H9 (cell line): Measurements from ENCODE around the gene OR2AJ1. TPM values are rescaled to one million over a fixed set of nuclear protein-coding genes. Genes with fewer than 3 reads are reported as not detected.

Experiments
- DNase-seq: peaks from one replicate; pipeline ENCODE4 v3.0.0-alpha.2; 2017
- H2AFZ ChIP-seq: one replicate; pipeline ENCODE4 v1.6.1; 2013; ENCODE audit warnings: mild to moderate bottlenecking, low read length, control low read depth, moderate library complexity
- H2AK5ac ChIP-seq: 2 replicates; pipeline ENCODE4 v1.6.1; 2013; ENCODE audit warnings: low read length, control low read depth, mixed read lengths; ENCODE audit not compliant: insufficient read length
- H2BK120ac ChIP-seq: one replicate; pipeline ENCODE4 v1.6.1; 2013; ENCODE audit warnings: low read depth, mild to moderate bottlenecking, low read length, control low read depth, inconsistent platforms; ENCODE audit not compliant: poor library complexity, severe bottlenecking
- H2BK12ac ChIP-seq: 2 replicates; pipeline ENCODE4 v1.6.1; 2013; ENCODE audit warnings: low read length, control low read depth, mixed read lengths, low read depth; ENCODE audit not compliant: insufficient read length
- H2BK15ac ChIP-seq: 2 replicates; pipeline ENCODE4 v1.6.1; 2013; ENCODE audit warnings: low read depth, low read length, control low read depth
- H2BK20ac ChIP-seq: one replicate; pipeline ENCODE4 v1.6.1; 2013; ENCODE audit warnings: low read depth, mild to moderate bottlenecking, low read length, control low read depth, inconsistent platforms; ENCODE audit not compliant: poor library complexity, severe bottlenecking
- H2BK5ac ChIP-seq: 2 replicates; pipeline ENCODE4 v1.6.1; 2013; ENCODE audit warnings: low read length, control low read depth, mixed read lengths; ENCODE audit not compliant: insufficient read length
- H3K14ac ChIP-seq: 2 replicates; pipeline ENCODE4 v1.6.1; 2013; ENCODE audit warnings: low read length, control low read depth; ENCODE audit not compliant: insufficient read depth
- H3K18ac ChIP-seq: 2 replicates; pipeline ENCODE4 v1.6.1; 2013; ENCODE audit warnings: low read depth, mild to moderate bottlenecking, mixed read lengths, low read length, control low read depth; ENCODE audit not compliant: insufficient read length
- H3K23ac ChIP-seq: 2 replicates; pipeline ENCODE4 v1.6.1; 2013; ENCODE audit warnings: low read length, control low read depth, mixed read lengths, low read depth; ENCODE audit not compliant: insufficient read length
- H3K23me2 ChIP-seq: 2 replicates; pipeline ENCODE4 v1.6.1; 2013; ENCODE audit warnings: low read depth, mild to moderate bottlenecking, mixed read lengths, low read length, control low read depth; ENCODE audit not compliant: insufficient read length, poor library complexity, severe bottlenecking
- H3K27ac ChIP-seq: 2 replicates; pipeline ENCODE4 v1.5.1; 2013; ENCODE audit warnings: low read length, control low read depth, mixed read lengths, low read depth; ENCODE audit not compliant: insufficient read length
- H3K27me3 ChIP-seq: 2 replicates; pipeline ENCODE4 v1.6.1; 2013; ENCODE audit warnings: low read length, control low read depth, inconsistent platforms; ENCODE audit not compliant: insufficient read depth
- H3K4ac ChIP-seq: 2 replicates; pipeline ENCODE4 v1.6.1; 2013; ENCODE audit warnings: low read depth, mild to moderate bottlenecking, control low read depth, inconsistent platforms, low read length, moderate library complexity
- H3K4me1 ChIP-seq: 2 replicates; pipeline ENCODE4 v1.6.1; 2013; ENCODE audit warnings: low read length, control low read depth, inconsistent platforms; ENCODE audit not compliant: insufficient read depth
- H3K4me2 ChIP-seq: 2 replicates; pipeline ENCODE4 v1.6.1; 2013; ENCODE audit warnings: low read length, control low read depth, mixed read lengths; ENCODE audit not compliant: insufficient read length, insufficient read depth
- H3K56ac ChIP-seq: 2 replicates; pipeline ENCODE4 v1.6.1; 2013; ENCODE audit warnings: low read depth, mild to moderate bottlenecking, mixed read lengths, low read length, control low read depth; ENCODE audit not compliant: insufficient read length
- H3K79me1 ChIP-seq: 2 replicates; pipeline ENCODE4 v1.6.1; 2013; ENCODE audit warnings: low read depth, mild to moderate bottlenecking, moderate library complexity, low read length, control low read depth, inconsistent platforms; ENCODE audit not compliant: insufficient read depth, poor library complexity, severe bottlenecking
- H3K79me2 ChIP-seq: 2 replicates; pipeline ENCODE4 v1.6.1; 2013; ENCODE audit warnings: low read length, control low read depth, inconsistent platforms; ENCODE audit not compliant: insufficient read depth
- H3K9ac ChIP-seq: 2 replicates; pipeline ENCODE4 v1.6.1; 2013; ENCODE audit warnings: low read length, control low read depth, mixed read lengths; ENCODE audit not compliant: insufficient read length; ENCODE audit errors: extremely low read depth
- H3K9me3 ChIP-seq: one replicate; pipeline ENCODE4 v1.6.1; 2013; ENCODE audit warnings: low read depth, low read length, inconsistent platforms; ENCODE audit not compliant: control insufficient read depth
- H3T11ph ChIP-seq: one replicate; pipeline ENCODE4 v1.6.1; 2013; ENCODE audit warnings: mild to moderate bottlenecking, low read length, control low read depth, inconsistent platforms
- H4K20me1 ChIP-seq: one replicate; pipeline ENCODE4 v1.6.1; 2013; ENCODE audit not compliant: control insufficient read depth, insufficient read length, insufficient read depth
- H4K5ac ChIP-seq: 2 replicates; pipeline ENCODE4 v1.6.1; 2013; ENCODE audit warnings: low read depth, mild to moderate bottlenecking, mixed read lengths, low read length, control low read depth; ENCODE audit not compliant: insufficient read length
- H4K8ac ChIP-seq: replicated peaks from 2 replicates; pipeline ENCODE4 v1.6.1; 2013; ENCODE audit warnings: low read length, control low read depth, mixed read lengths, low read depth; ENCODE audit not compliant: insufficient read length
- H4K91ac ChIP-seq: 2 replicates; pipeline ENCODE4 v1.6.1; 2013; ENCODE audit warnings: low read depth, mild to moderate bottlenecking, moderate library complexity, mixed read lengths, low read length, control low read depth; ENCODE audit not compliant: insufficient read length
- H3K27ac Mint-ChIP-seq, 3 experiments: 2 replicates in 2 of 3; 3 replicates in 1 of 3; pipeline ENCODE4 v1.8.0; 2020 to 2021; ENCODE audit warnings: mixed read lengths in 3 of 3, mild to moderate bottlenecking in 1 of 3, moderate library complexity in 1 of 3
- H3K27me3 Mint-ChIP-seq: 2 replicates; pipeline ENCODE4 v1.8.0; 2021; ENCODE audit warnings: low read depth, mild to moderate bottlenecking, moderate library complexity, mixed read lengths
- H3K36me3 Mint-ChIP-seq, 3 experiments: 2 replicates in 2 of 3; 3 replicates in 1 of 3; pipeline ENCODE4 v1.8.0; 2020 to 2021; ENCODE audit warnings: low read depth in 3 of 3, mixed read lengths in 3 of 3; ENCODE audit not compliant: insufficient read depth in 1 of 3
- H3K4me1 Mint-ChIP-seq, 2 experiments: 2 replicates each; pipeline ENCODE4 v1.8.0; 2020; ENCODE audit warnings: mixed read lengths in 2 of 2
- H3K4me3 Mint-ChIP-seq, 2 experiments: 2 replicates in 1 of 2; 3 replicates in 1 of 2; pipeline ENCODE4 v1.8.0; 2020 to 2021; ENCODE audit warnings: mild to moderate bottlenecking in 2 of 2, mixed read lengths in 2 of 2, moderate library complexity in 1 of 2
- H3K9me3 Mint-ChIP-seq, 2 experiments: 2 replicates in 1 of 2; 3 replicates in 1 of 2; pipeline ENCODE4 v1.8.0; 2020; ENCODE audit warnings: mild to moderate bottlenecking in 2 of 2, mixed read lengths in 2 of 2, moderate library complexity in 1 of 2
- WGBS: extraction: QIAGEN DNeasy Blood & Tissue Kit; methylation state at CpG from one replicate; pipeline ENCODE4 v1.1.7; 2013; ENCODE audit warnings: missing lambda C conversion rate, low lambda C conversion rate, mixed read lengths; ENCODE audit not compliant: insufficient read length; ENCODE audit errors: extremely low coverage; 5-methylcytosine and 5-hydroxymethylcytosine counted together
- total RNA-seq: library from RNA; stranded (reverse); gene quantifications from 2 replicates; pipeline ENCODE4 v1.2.1, GENCODE V29; 2021
- TF ChIP-seq, protein P1 (sequence below): fragments of 200-600 bp; sonication (generic); conservative IDR thresholded peaks from 3 replicates; pipeline ENCODE4 v1.8.0; 2021; ENCODE audit warnings: antibody characterized with exemption, mild to moderate bottlenecking

Gene OR2AJ1
- total RNA-seq, 1 experiment from 2014 or later = not detected

DNA sequence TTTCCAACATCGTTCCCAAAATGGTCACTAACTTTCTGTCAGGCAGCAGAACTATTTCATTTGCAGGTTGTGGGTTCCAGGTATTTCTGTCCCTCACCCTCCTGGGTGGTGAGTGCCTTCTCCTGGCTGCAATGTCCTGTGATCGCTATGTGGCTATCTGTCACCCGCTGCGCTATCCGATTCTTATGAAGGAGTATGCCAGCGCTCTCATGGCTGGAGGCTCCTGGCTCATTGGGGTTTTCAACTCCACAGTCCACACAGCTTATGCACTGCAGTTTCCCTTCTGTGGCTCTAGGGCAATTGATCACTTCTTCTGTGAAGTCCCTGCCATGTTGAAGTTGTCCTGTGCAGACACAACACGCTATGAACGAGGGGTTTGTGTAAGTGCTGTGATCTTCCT is 9.3 kb downstream of the OR2AJ1 start:
- no peaks in the 10 kb centered on the region for H3K23me2 ChIP-seq
- H3K79me2 ChIP-seq = no peaks in the 10 kb centered on the region
- no peak overlapping the region for H3T11ph ChIP-seq
- no CpG with 5 or more reads among the region's 8 CpGs for WGBS
- H2BK120ac ChIP-seq = no peak overlapping the region
- H3K9me3 Mint-ChIP-seq = peaks cover 64 to 67% of the 10 kb centered on the region in 2 experiments
- no peak overlapping the region for H2BK20ac ChIP-seq
- no peak overlapping the region for H2AFZ ChIP-seq
- H2BK5ac ChIP-seq = no peak overlapping the region
- H3K27ac ChIP-seq = no peak overlapping the region
- no peaks in the 10 kb centered on the region for H3K27me3 ChIP-seq
- no peak overlapping the region for H3K4ac ChIP-seq
- H2BK15ac ChIP-seq = no peak overlapping the region
- no peak overlapping the region for H3K18ac ChIP-seq
- H3K4me1 Mint-ChIP-seq = no peaks in the 10 kb centered on the region
- H4K20me1 ChIP-seq = no peaks in the 10 kb centered on the region
- H3K4me1 ChIP-seq = no peaks in the 10 kb centered on the region
- no peak overlapping the region for H2AK5ac ChIP-seq
- H3K79me1 ChIP-seq = no peaks in the 10 kb centered on the region
- no peak overlapping the region for H3K4me2 ChIP-seq
- no peak overlapping the region for H4K91ac ChIP-seq
- no peak overlapping the region for H3K56ac ChIP-seq
- peaks cover 1% of the 10 kb centered on the region; the same call in 1 of the 2 replicates for H3K27me3 Mint-ChIP-seq
- no peak overlapping the region for H4K8ac ChIP-seq
- H3K9me3 ChIP-seq = peaks cover 4% of the 10 kb centered on the region
- TF ChIP-seq, protein P1, sequence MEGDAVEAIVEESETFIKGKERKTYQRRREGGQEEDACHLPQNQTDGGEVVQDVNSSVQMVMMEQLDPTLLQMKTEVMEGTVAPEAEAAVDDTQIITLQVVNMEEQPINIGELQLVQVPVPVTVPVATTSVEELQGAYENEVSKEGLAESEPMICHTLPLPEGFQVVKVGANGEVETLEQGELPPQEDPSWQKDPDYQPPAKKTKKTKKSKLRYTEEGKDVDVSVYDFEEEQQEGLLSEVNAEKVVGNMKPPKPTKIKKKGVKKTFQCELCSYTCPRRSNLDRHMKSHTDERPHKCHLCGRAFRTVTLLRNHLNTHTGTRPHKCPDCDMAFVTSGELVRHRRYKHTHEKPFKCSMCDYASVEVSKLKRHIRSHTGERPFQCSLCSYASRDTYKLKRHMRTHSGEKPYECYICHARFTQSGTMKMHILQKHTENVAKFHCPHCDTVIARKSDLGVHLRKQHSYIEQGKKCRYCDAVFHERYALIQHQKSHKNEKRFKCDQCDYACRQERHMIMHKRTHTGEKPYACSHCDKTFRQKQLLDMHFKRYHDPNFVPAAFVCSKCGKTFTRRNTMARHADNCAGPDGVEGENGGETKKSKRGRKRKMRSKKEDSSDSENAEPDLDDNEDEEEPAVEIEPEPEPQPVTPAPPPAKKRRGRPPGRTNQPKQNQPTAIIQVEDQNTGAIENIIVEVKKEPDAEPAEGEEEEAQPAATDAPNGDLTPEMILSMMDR = no peak
- H3K36me3 Mint-ChIP-seq = peaks cover 8 to 11% (median 9%) of the 10 kb centered on the region in 3 experiments; a peak in 4 of 7 replicates
- H3K4me3 Mint-ChIP-seq = no peak overlapping the region
- H3K9ac ChIP-seq = no peak overlapping the region
- H3K23ac ChIP-seq = no peak overlapping the region
- no peak overlapping the region for H4K5ac ChIP-seq
- H2BK12ac ChIP-seq = no peak overlapping the region
- DNase-seq = no peak
- no peak overlapping the region for H3K14ac ChIP-seq
- no peak overlapping the region for H3K27ac Mint-ChIP-seq
